Chondrocyte (in vitro differentiated cells): ENCODE data around the gene SCUBE1. TPM values are rescaled to one million over a fixed set of nuclear protein-coding genes. Genes with fewer than 3 reads are reported as not detected.

ENCODE experiments used
- DNase-seq: peaks from one replicate; pipeline ENCODE4 v3.0.0; 2021; ENCODE audit warnings: mixed read lengths, low spot score
- H3K27ac Mint-ChIP-seq: one replicate; pipeline ENCODE4 v1.8.0; 2021; ENCODE audit warnings: mild to moderate bottlenecking, moderate library complexity, mixed read lengths; ENCODE audit not compliant: unreplicated experiment
- H3K27me3 Mint-ChIP-seq: 2 replicates; pipeline ENCODE4 v1.8.0; 2021; ENCODE audit warnings: low read depth, mixed read lengths
- H3K36me3 Mint-ChIP-seq: 2 replicates; pipeline ENCODE4 v1.8.0; 2021; ENCODE audit warnings: low read depth, mixed read lengths
- H3K4me1 Mint-ChIP-seq: 2 replicates; pipeline ENCODE4 v1.8.0; 2021; ENCODE audit warnings: low read depth, mild to moderate bottlenecking, mixed read lengths
- H3K4me3 Mint-ChIP-seq: one replicate; pipeline ENCODE4 v1.8.0; 2021; ENCODE audit warnings: mild to moderate bottlenecking, moderate library complexity, mixed read lengths; ENCODE audit not compliant: unreplicated experiment
- H3K9me3 Mint-ChIP-seq: 2 replicates; pipeline ENCODE4 v1.8.0; 2021; ENCODE audit warnings: low read depth, mixed read lengths
- CTCF ChIP-seq: fragments of 200-600 bp; sonication (generic); IDR thresholded peaks from 2 replicates; pipeline ENCODE4 v1.5.0; 2021; ENCODE audit warnings: antibody characterized with exemption, mild to moderate bottlenecking, moderate library complexity
- total RNA-seq: library from RNA; stranded (reverse); gene quantifications from 3 replicates; pipeline ENCODE4 v1.2.1, GENCODE V29; 2021

SCUBE1 gene
- total RNA-seq, 1 donor from 2014 or later: 3.2 TPM

- peak; percentile 68 for DNase-seq
- Mint-ChIP-seq H3K9me3 (peaks cover 3% of the 10 kb centered on the region), H3K27ac (no peak overlapping the region), H3K4me3 (no peak overlapping the region), H3K36me3 (no peaks in the 10 kb centered on the region), H3K4me1 (peaks cover 27% of the 10 kb centered on the region), H3K27me3 (no peaks in the 10 kb centered on the region)
- TF ChIP-seq CTCF: no peak
Measured at GRCh38 chr22:43198126-43198525, 145.0 kb downstream of the SCUBE1 start.

GRCh38 chr22:43197271-43197941, 145.8 kb downstream of the SCUBE1 start:
- Mint-ChIP-seq H3K4me1 (peaks cover 27% of the 10 kb centered on the region), H3K4me3 (no peak overlapping the region), H3K9me3 (peaks cover 3% of the 10 kb centered on the region), H3K27ac (peak overlapping the region; percentile 11), H3K27me3 (no peaks in the 10 kb centered on the region), H3K36me3 (no peaks in the 10 kb centered on the region)
- DNase-seq: peak; percentile 77
- no peak for TF ChIP-seq CTCF

GRCh38 chr22:43191831-43192230, 151.3 kb downstream of the SCUBE1 start:
- Mint-ChIP-seq H3K9me3 (no peaks in the 10 kb centered on the region), H3K27ac (no peak overlapping the region), H3K4me1 (peaks cover 10% of the 10 kb centered on the region), H3K4me3 (no peak overlapping the region), H3K36me3 (no peaks in the 10 kb centered on the region), H3K27me3 (no peaks in the 10 kb centered on the region)
- DNase-seq: no peak
- TF ChIP-seq CTCF: no peak

- Mint-ChIP-seq H3K36me3 (no peaks in the 10 kb centered on the region), H3K9me3 (no peaks in the 10 kb centered on the region), H3K4me3 (no peak overlapping the region), H3K27me3 (no peaks in the 10 kb centered on the region), H3K4me1 (peaks cover 27% of the 10 kb centered on the region), H3K27ac (peak overlapping the region; percentile 43)
- TF ChIP-seq CTCF: no peak
- DNase-seq: peak; percentile 59
Measured at GRCh38 chr22:43188829-43189545, 154.2 kb downstream of the SCUBE1 start.

- peak; percentile 96 for DNase-seq
- H3K9me3 Mint-ChIP-seq: no peaks in the 10 kb centered on the region
- H3K4me1 Mint-ChIP-seq: peaks cover 27% of the 10 kb centered on the region
- peak; percentile 81 for TF ChIP-seq CTCF
- no peaks in the 10 kb centered on the region for H3K27me3 Mint-ChIP-seq
- H3K27ac Mint-ChIP-seq: peak overlapping the region; percentile 91
- H3K4me3 Mint-ChIP-seq: peak overlapping the region; percentile 72
- H3K36me3 Mint-ChIP-seq: peaks cover 2% of the 10 kb centered on the region
Measured at GRCh38 chr22:43187171-43188099, 155.7 kb downstream of the SCUBE1 start.
